ENCODE results near the gene AAMP.

AAMP gene

GRCh38 chr2:218218268-218219185, 51.4 kb downstream of the AAMP start:
- DNase-seq = no peak

- DNase-seq = no peak
Observed at GRCh38 chr2:218217360-218218267, 52.3 kb downstream of the AAMP start.

- DNase-seq = peak; percentile 80
Observed at GRCh38 chr2:218216674-218217359, 53.1 kb downstream of the AAMP start, which contains the start of gene ARPC2. TSS of gene ARPC2 (plus strand) at chr2:218217189. CDS start at chr2:218217471, 282 bp downstream.

- DNase-seq = no peak
Observed at GRCh38 chr2:218216336-218216673, 53.6 kb downstream of the AAMP start.
